22Rv1 (cell line): ENCODE data around the gene PCDHGA9.
"Not testable (repeated sequence)": the region's sequence is repeated elsewhere in the genome, so short reads cannot be mapped to it uniquely, and the experiment has no call there.

Source experiments
- CTCF ChIP-seq: fragments of 450-650 bp; IDR thresholded peaks from 2 replicates; pipeline ENCODE4 v1.5.1; 2017; ENCODE audit warnings: mild to moderate bottlenecking
- ZFX ChIP-seq: fragments of 450-650 bp; IDR thresholded peaks from 2 replicates; pipeline ENCODE4 v1.6.1; 2017; ENCODE audit warnings: antibody characterized with exemption, borderline replicate concordance

- peak; percentile 71 for TF ChIP-seq CTCF
- not testable (repeated sequence) for TF ChIP-seq ZFX
Measured at GRCh38 chr5:141387557-141388311, 14.8 kb upstream of the PCDHGA9 start, which contains the start of gene PCDHGB4.
